ENCODE results near the gene GRIN1. TPM values are rescaled to one million over a fixed set of nuclear protein-coding genes. Genes with fewer than 3 reads are reported as not detected.
"Not testable (repeated sequence)": the region's sequence is repeated elsewhere in the genome, so short reads cannot be mapped to it uniquely, and the experiment has no call there.

The GRIN1 gene
- total and polyA plus RNA-seq, 4 donors, result 0.06 to 0.51 (median 0.34) TPM

- 88% methylated on average over 16 of the region's 16 CpGs for WGBS, 2 donors
- not testable (repeated sequence) for H3K4me1 ChIP-seq (ENCODE audit: control insufficient read depth in 5 of 5, insufficient read depth in 5 of 5, low read length in 5 of 5); ATAC-seq (ENCODE audit: insufficient read depth, low FRiP score); H3K36me3 ChIP-seq (ENCODE audit: control insufficient read depth in 4 of 4, insufficient read depth in 4 of 4, low read length in 4 of 4); H3K4me3 ChIP-seq; H3K9me3 ChIP-seq (ENCODE audit: control insufficient read depth in 4 of 4, insufficient read depth in 3 of 4, low read length in 3 of 4); DNase-seq; H3K27me3 ChIP-seq (ENCODE audit: control insufficient read depth in 3 of 3, insufficient read depth in 3 of 3, low read length in 2 of 3); H3K9ac ChIP-seq (ENCODE audit: insufficient read depth in 1 of 2, low read length in 2 of 2); H3K27ac ChIP-seq (ENCODE audit: low read depth in 1 of 2, low read length in 1 of 2)
Observed at GRCh38 chr9:137122796-137123467, 16.0 kb upstream of the GRIN1 start.

- Histone ChIP-seq H3K4me3 (no peak overlapping the region), H3K36me3 (ENCODE audit: control insufficient read depth in 4 of 4, insufficient read depth in 4 of 4, low read length in 4 of 4) (no peaks in the 10 kb centered on the region), H3K27ac (ENCODE audit: low read depth in 1 of 2, low read length in 1 of 2) (no peak overlapping the region), H3K9me3 (ENCODE audit: control insufficient read depth in 4 of 4, insufficient read depth in 3 of 4, low read length in 3 of 4) (no peaks in the 10 kb centered on the region), H3K9ac (ENCODE audit: insufficient read depth in 1 of 2, low read length in 2 of 2) (no peak overlapping the region), H3K27me3 (ENCODE audit: control insufficient read depth in 3 of 3, insufficient read depth in 3 of 3, low read length in 2 of 3) (no peaks in the 10 kb centered on the region), H3K4me1 (ENCODE audit: control insufficient read depth in 5 of 5, insufficient read depth in 5 of 5, low read length in 5 of 5) (peaks cover 0 to 9% (median 6%) of the 10 kb centered on the region in 5 donors)
- ATAC-seq (ENCODE audit: insufficient read depth, low FRiP score), result no peak
- TF ChIP-seq CTCF (IDR thresholded peaks at IDR 0.05; ENCODE audit: control extremely low read depth, extremely low read depth), result no peak
- WGBS, 2 donors, result 77 to 82% methylated on average over 5 of the region's 5 CpGs
- no peak for DNase-seq
Observed at GRCh38 chr9:137123468-137123837, 15.5 kb upstream of the GRIN1 start.

- ATAC-seq (ENCODE audit: insufficient read depth, low FRiP score); H3K9ac ChIP-seq (ENCODE audit: insufficient read depth in 1 of 2, low read length in 2 of 2); H3K27me3 ChIP-seq (ENCODE audit: control insufficient read depth in 3 of 3, insufficient read depth in 3 of 3, low read length in 2 of 3); H3K4me3 ChIP-seq; H3K27ac ChIP-seq (ENCODE audit: low read depth in 1 of 2, low read length in 1 of 2); H3K9me3 ChIP-seq (ENCODE audit: control insufficient read depth in 4 of 4, insufficient read depth in 3 of 4, low read length in 3 of 4); H3K36me3 ChIP-seq (ENCODE audit: control insufficient read depth in 4 of 4, insufficient read depth in 4 of 4, low read length in 4 of 4); DNase-seq: not testable (repeated sequence)
- 90 to 96% methylated on average over 5 of the region's 5 CpGs for WGBS, 2 donors
- H3K4me1 ChIP-seq (ENCODE audit: control insufficient read depth in 5 of 5, insufficient read depth in 5 of 5, low read length in 5 of 5), result peaks cover 0 to 14% (median 6%) of the 10 kb centered on the region in 5 donors
Observed at GRCh38 chr9:137123952-137124462, 14.9 kb upstream of the GRIN1 start.

- H3K9ac ChIP-seq (ENCODE audit: insufficient read depth in 1 of 2, low read length in 2 of 2), result no peak overlapping the region
- ATAC-seq (ENCODE audit: insufficient read depth, low FRiP score) (no peak), DNase-seq (no peak)
- H3K9me3 ChIP-seq (ENCODE audit: control insufficient read depth in 4 of 4, insufficient read depth in 3 of 4, low read length in 3 of 4), result peaks cover 0 to 5% (median 0%) of the 10 kb centered on the region in 4 donors
- no peaks in the 10 kb centered on the region for H3K27me3 ChIP-seq (ENCODE audit: control insufficient read depth in 3 of 3, insufficient read depth in 3 of 3, low read length in 2 of 3)
- 14 to 17% methylated on average over 3 of the region's 3 CpGs for WGBS, 2 donors
- peak overlapping the region in 1 of 2 donors; percentile 82 for H3K27ac ChIP-seq (ENCODE audit: low read depth in 1 of 2, low read length in 1 of 2)
- no peaks in the 10 kb centered on the region for H3K36me3 ChIP-seq (ENCODE audit: control insufficient read depth in 4 of 4, insufficient read depth in 4 of 4, low read length in 4 of 4)
- H3K4me1 ChIP-seq (ENCODE audit: control insufficient read depth in 5 of 5, insufficient read depth in 5 of 5, low read length in 5 of 5), result peaks cover 0 to 16% (median 6%) of the 10 kb centered on the region in 5 donors
- no peak for TF ChIP-seq CTCF (IDR thresholded peaks at IDR 0.05; ENCODE audit: control extremely low read depth, extremely low read depth)
- no peak overlapping the region for H3K4me3 ChIP-seq
Observed at GRCh38 chr9:137126786-137127185, 12.2 kb upstream of the GRIN1 start.
